Subcutaneous adipose tissue (tissue), 4 donors: Measurements from ENCODE around the gene ATP1B1. TPM values are rescaled to one million over a fixed set of nuclear protein-coding genes. Genes with fewer than 3 reads are reported as not detected.

Experiments
- CTCF ChIP-seq: fragments of 450-650 bp; IDR thresholded peaks from one replicate; pipeline ENCODE4 v1.5.1; 2016; ENCODE audit warnings: low read depth, mild to moderate bottlenecking, control low read depth, antibody characterized with exemption, moderate library complexity
- total RNA-seq, 4 donors: library from RNA; depleted of rRNA; stranded (reverse); fragments of >200 nt; gene quantifications; one replicate each; pipeline ENCODE4 v1.1.0, GENCODE V29; 2016

Gene ATP1B1
- total RNA-seq, result 10 to 100 TPM; 12.2 to 77.9 (median 14.7) TPM

GRCh38 chr1:169106095-169106920 is at the start of gene ATP1B1:
Gene ATP1B1, plus strand, starts transcription at chr1:169106690. Its CDS starts 140 bp downstream, at chr1:169106830.
- no peak for TF ChIP-seq CTCF

GRCh38 chr1:169059421-169059820 is 47.1 kb upstream of the ATP1B1 start:
- TF ChIP-seq CTCF, result no peak

DNA sequence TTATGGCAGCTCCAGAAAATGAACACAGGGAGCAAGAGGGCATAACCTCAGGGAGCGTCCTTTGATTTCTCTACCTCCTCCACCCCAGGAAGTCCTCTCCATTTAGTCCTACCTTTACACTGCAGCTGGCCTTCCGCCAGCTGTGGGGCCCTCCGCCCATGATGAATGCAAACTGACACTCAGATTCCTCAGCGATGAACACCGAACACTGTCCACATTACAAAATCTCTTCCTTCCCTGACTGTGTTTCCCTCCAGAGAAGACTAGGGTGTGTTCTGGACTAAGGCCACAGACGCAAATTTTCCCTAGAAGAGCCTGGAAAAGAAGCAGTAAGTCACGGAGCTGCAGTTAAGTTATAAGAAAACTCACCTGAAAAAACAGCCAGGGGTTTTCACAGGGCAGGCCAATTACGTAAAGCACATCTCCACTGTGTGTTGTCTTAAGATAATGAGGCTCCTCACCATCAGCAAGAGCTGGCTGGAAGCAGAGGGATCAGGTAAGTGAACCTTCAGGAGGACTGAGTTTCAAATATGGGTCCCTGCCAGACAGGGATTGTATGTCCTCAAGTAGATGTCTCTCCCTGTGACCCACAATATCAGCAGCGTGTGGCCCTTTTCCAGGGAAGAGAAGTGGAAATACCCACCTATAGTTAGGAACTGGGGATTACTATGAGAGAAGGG is 46.3 kb upstream of the ATP1B1 start:
- no peak for TF ChIP-seq CTCF

DNA sequence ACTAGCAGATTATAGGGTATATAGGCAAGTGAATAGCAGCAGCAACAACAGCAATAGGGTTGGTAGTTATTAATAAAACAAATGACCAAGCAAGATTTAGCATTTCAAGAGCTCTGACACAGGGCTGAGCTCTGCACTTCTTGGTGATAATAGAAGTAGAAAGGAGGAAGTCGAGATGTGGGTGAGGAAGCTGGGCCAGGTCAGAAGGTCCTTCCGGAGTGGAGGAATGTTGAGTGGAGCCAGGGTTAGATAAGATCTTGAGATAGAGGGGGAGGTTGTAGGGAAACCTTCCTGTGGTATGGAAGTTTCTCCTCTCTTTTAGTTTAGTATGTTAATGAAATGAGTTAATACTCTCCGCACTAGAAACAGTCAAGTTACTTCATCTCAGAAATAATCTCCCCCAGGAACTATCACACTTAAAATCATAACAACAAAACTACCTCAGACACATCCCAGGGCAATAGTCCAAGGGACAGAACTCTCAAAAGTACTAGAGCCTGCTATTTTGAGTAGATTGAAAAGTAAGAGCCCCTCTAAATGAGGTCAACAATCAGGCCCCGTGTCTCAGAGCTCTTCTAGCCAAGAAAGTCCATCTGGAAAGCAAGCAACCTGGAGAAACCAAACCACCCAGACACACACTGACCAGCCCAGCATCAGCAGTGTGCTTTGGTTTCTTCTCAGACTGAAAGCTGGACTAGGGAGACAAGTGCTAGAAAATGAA is 45.4 kb upstream of the ATP1B1 start:
- no peak for TF ChIP-seq CTCF

- TF ChIP-seq CTCF, result no peak
Observed at GRCh38 chr1:169062152-169062551, 44.3 kb upstream of the ATP1B1 start.

GRCh38 chr1:169064103-169064502 is 42.4 kb upstream of the ATP1B1 start:
- no peak for TF ChIP-seq CTCF

DNA sequence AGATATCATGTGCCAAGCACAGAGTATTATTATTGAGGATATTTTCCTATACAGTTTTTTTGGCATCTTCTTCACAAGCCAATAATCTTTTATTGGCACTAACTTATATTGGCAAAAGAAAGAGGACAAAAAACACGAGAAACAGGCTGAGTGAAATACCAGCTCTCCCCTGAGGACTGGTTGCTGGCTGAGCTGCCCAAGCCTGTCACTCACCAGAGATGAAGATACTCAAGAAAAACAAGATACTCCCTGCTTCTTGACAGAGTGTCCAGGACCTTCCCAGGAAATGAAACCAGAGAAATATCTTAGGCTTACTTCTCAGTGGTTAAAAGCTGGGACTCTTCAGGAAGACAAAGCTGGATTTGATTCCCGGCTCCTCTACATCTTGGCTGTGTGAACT is 35.9 kb upstream of the ATP1B1 start:
- TF ChIP-seq CTCF, result no peak
